SK-N-SH (cell line): ENCODE results near the gene BCL11B. TPM values are rescaled to one million over a fixed set of nuclear protein-coding genes. Genes with fewer than 3 reads are reported as not detected.

ENCODE experiments used
- CTCF ChIA-PET: fragments of 300-600, 350-600 bp; formaldehyde crosslinking; extraction: SDS; loops from one replicate; lab custom pipeline; 2021; lab: Yijun Ruan, JAX
- POLR2A ChIA-PET: fragments of 350-600 bp; sonication (Branson Sonifier 250); formaldehyde crosslinking; extraction: SDS; loops from one replicate; lab custom pipeline; 2020; ENCODE audit warnings: antibody characterized with exemption, inconsistent platforms; lab: Yijun Ruan, JAX
- DNase-seq: peaks from one replicate; pipeline ENCODE4 v3.0.0; 2012
- H2AFZ ChIP-seq: fragments of 200-600 bp; sonication (generic); 2 replicates; pipeline ENCODE4 v1.8.1; 2016; ENCODE audit warnings: antibody characterized with exemption, mild to moderate bottlenecking, low read depth
- H3F3A ChIP-seq: fragments of 200-600 bp; sonication (generic); replicated peaks from 2 replicates; pipeline ENCODE3; 2016; ENCODE audit warnings: antibody characterized with exemption, mild to moderate bottlenecking; ENCODE audit not compliant: insufficient read depth
- H3K27ac ChIP-seq, 2 experiments: fragments of 200-500 bp in 1 of 2; fragments of 200-600 bp in 1 of 2; sonication (Bioruptor generic) in 1 of 2; sonication (generic), shearing (Covaris generic) in 1 of 2; 2 replicates each; pipeline versions ENCODE4 v1.5.1 to v1.6.1; 2014 to 2016; ENCODE audit warnings: low read depth in 2 of 2, inconsistent platforms in 1 of 2, low read length in 1 of 2, mild to moderate bottlenecking in 1 of 2, mixed read lengths in 1 of 2
- H3K27me3 ChIP-seq: fragments of 200-600 bp; sonication (generic), shearing (Covaris generic); 2 replicates; pipeline ENCODE4 v1.6.1; 2016; ENCODE audit warnings: mixed run types; ENCODE audit not compliant: insufficient read depth
- H3K36me3 ChIP-seq, 2 experiments: fragments of 200-500 bp in 1 of 2; fragments of 200-600 bp in 1 of 2; sonication (Bioruptor generic) in 1 of 2; sonication (generic) in 1 of 2; replicated peaks in 1 of 2; 2 replicates each; pipeline versions ENCODE3 to v1.5.1; 2014 to 2016; ENCODE audit warnings: low read length in 1 of 2, mild to moderate bottlenecking in 1 of 2; ENCODE audit not compliant: insufficient read depth in 2 of 2, control insufficient read depth in 1 of 2
- H3K4me1 ChIP-seq, 2 experiments: fragments of 200-500 bp in 1 of 2; fragments of 200-600 bp in 1 of 2; sonication (Bioruptor generic) in 1 of 2; sonication (generic), shearing (Covaris generic) in 1 of 2; 2 replicates each; pipeline versions ENCODE4 v1.5.1 to v1.6.1; 2014 to 2016; ENCODE audit warnings: low read depth in 1 of 2, low read length in 1 of 2, mixed run types in 1 of 2; ENCODE audit not compliant: insufficient read depth in 2 of 2, control insufficient read depth in 1 of 2
- H3K4me2 ChIP-seq: fragments of 200-600 bp; sonication (generic), shearing (Covaris generic); 2 replicates; pipeline ENCODE4 v1.6.1; 2017; ENCODE audit warnings: mixed run types
- H3K4me3 ChIP-seq, 2 experiments: fragments of 200-500 bp in 1 of 2; fragments of 200-600 bp in 1 of 2; sonication (Bioruptor generic) in 1 of 2; sonication (generic), shearing (Covaris generic) in 1 of 2; 2 replicates each; pipeline versions ENCODE4 v1.5.1 to v1.8.1; 2014 to 2016; ENCODE audit warnings: low read depth in 2 of 2, inconsistent platforms in 1 of 2, low read length in 1 of 2, mild to moderate bottlenecking in 1 of 2, mixed read lengths in 1 of 2, moderate library complexity in 1 of 2
- H3K79me2 ChIP-seq: fragments of 200-600 bp; sonication (generic); 2 replicates; pipeline ENCODE4 v1.8.1; 2017; ENCODE audit warnings: mild to moderate bottlenecking; ENCODE audit not compliant: insufficient read depth
- H3K9ac ChIP-seq: fragments of 200-600 bp; sonication (generic); 2 replicates; pipeline ENCODE4 v1.6.1; 2017; ENCODE audit warnings: mixed run types
- H3K9me2 ChIP-seq: fragments of 200-600 bp; sonication (generic); 2 replicates; pipeline ENCODE4 v1.6.1; 2017; ENCODE audit warnings: mixed run types
- H3K9me3 ChIP-seq: fragments of 200-600 bp; sonication (generic); 2 replicates; pipeline ENCODE4 v1.6.1; 2017; ENCODE audit warnings: mixed run types, mild to moderate bottlenecking, moderate library complexity
- H4K20me1 ChIP-seq: fragments of 200-600 bp; sonication (generic); 2 replicates; pipeline ENCODE4 v1.6.1; 2017; ENCODE audit warnings: mild to moderate bottlenecking, mixed run types; ENCODE audit not compliant: insufficient read depth
- CTCF ChIP-seq: fragments of 200-600 bp; sonication (generic); IDR thresholded peaks from 2 replicates; pipeline ENCODE4 v1.6.1; 2017; ENCODE audit warnings: antibody characterized with exemption, mild to moderate bottlenecking, moderate library complexity
- ELF1 ChIP-seq: IDR thresholded peaks from 2 replicates; pipeline ENCODE4 v1.4.0; 2012
- EZH2phosphoT487 ChIP-seq: fragments of 200-600 bp; sonication (generic); IDR thresholded peaks from 2 replicates; pipeline ENCODE4 v1.6.1; 2017; ENCODE audit warnings: low read depth, mixed run types, mild to moderate bottlenecking, antibody characterized with exemption, moderate library complexity, borderline replicate concordance
- FOXJ3 ChIP-seq: sonication (generic); formaldehyde crosslinking; IDR thresholded peaks from 2 replicates; pipeline ENCODE4 v1.5.1; 2020; ENCODE audit warnings: mild to moderate bottlenecking, missing genetic modification reagents
- GATA2 ChIP-seq: sonication (generic); formaldehyde crosslinking; IDR thresholded peaks from 2 replicates; pipeline ENCODE4 v1.5.0; 2020; ENCODE audit warnings: mild to moderate bottlenecking, missing genetic modification reagents
- IRF3 ChIP-seq: fragments of 150-350 bp; IDR thresholded peaks from 2 replicates; pipeline ENCODE4 v1.6.1; 2016; ENCODE audit warnings: mild to moderate bottlenecking, low read depth, low read length
- MEF2A ChIP-seq: IDR thresholded peaks from 2 replicates; pipeline ENCODE4 v1.4.0; 2012; ENCODE audit warnings: low read depth, borderline replicate concordance
- NFIC ChIP-seq: IDR thresholded peaks from 2 replicates; pipeline ENCODE4 v1.4.0; 2012; ENCODE audit warnings: borderline replicate concordance
- PBX3 ChIP-seq: IDR thresholded peaks from 2 replicates; pipeline ENCODE4; 2012
- POLR2AphosphoS5 ChIP-seq: IDR thresholded peaks from 2 replicates; pipeline ENCODE4 v1.6.1; 2012; ENCODE audit warnings: low read depth, low read length
- RAD21 ChIP-seq: IDR thresholded peaks from 2 replicates; pipeline ENCODE4 v1.6.1; 2012; ENCODE audit warnings: mild to moderate bottlenecking, low read length
- RCOR1 ChIP-seq: fragments of 150-350 bp; IDR thresholded peaks from 2 replicates; pipeline ENCODE4 v1.6.1; 2017; ENCODE audit warnings: antibody characterized with exemption, low read length
- SMC3 ChIP-seq: IDR thresholded peaks from 2 replicates; pipeline ENCODE4 v1.6.1; 2012; ENCODE audit warnings: low read depth, low read length, improper control_type of control experiment
- TCF12 ChIP-seq: IDR thresholded peaks from 2 replicates; pipeline ENCODE4 v1.4.0; 2012
- TEAD4 ChIP-seq: IDR thresholded peaks from 2 replicates; pipeline ENCODE4 v1.4.0; 2012; ENCODE audit warnings: mild to moderate bottlenecking, borderline replicate concordance; ENCODE audit not compliant: insufficient read depth
- YY1 ChIP-seq: IDR thresholded peaks from 2 replicates; pipeline ENCODE4 v1.4.0; 2012; ENCODE audit warnings: low read depth, mild to moderate bottlenecking
- ZBTB33 ChIP-seq: IDR thresholded peaks from 2 replicates; pipeline ENCODE4 v1.4.0; 2012; ENCODE audit warnings: low read depth, borderline replicate concordance
- WGBS: methylation state at CpG from one replicate; pipeline ENCODE4 v1.1.6; 2017; ENCODE audit warnings: low lambda C conversion rate; 5-methylcytosine and 5-hydroxymethylcytosine counted together
- polyA plus RNA-seq, 3 experiments: library from polyadenylated mRNA; depleted of rRNA; stranded (reverse); fragments of >200 nt; gene quantifications; 2 replicates each; pipeline ENCODE4 v1.2.3, GENCODE V29; 2012

Gene BCL11B
- polyA plus RNA-seq, 1 of the 3 experiments (the other 2 are of a cell fraction): not detected

GRCh38 chr14:99125616-99126431 lies 146.2 kb downstream of the BCL11B start (continued):
- no peak for TF ChIP-seq SMC3
- no peak for TF ChIP-seq EZH2phosphoT487
- no peak for TF ChIP-seq NFIC
- TF ChIP-seq RCOR1: no peak
- no peak for TF ChIP-seq TCF12
- no peak for TF ChIP-seq POLR2AphosphoS5

GRCh38 chr14:99125113-99125512 lies 146.9 kb downstream of the BCL11B start:
- Histone ChIP-seq H3K9me3 (no peaks in the 10 kb centered on the region), H3K79me2 (no peaks in the 10 kb centered on the region), H3K9ac (no peak overlapping the region), H3K36me3 (no peaks in the 10 kb centered on the region), H3K27me3 (peaks cover 67% of the 10 kb centered on the region), H3K9me2 (no peaks in the 10 kb centered on the region), H3K4me2 (no peak overlapping the region), H2AFZ (no peak overlapping the region), H3K27ac (no peak overlapping the region), H3K4me1 (no peaks in the 10 kb centered on the region), H4K20me1 (no peaks in the 10 kb centered on the region), H3F3A (no peaks in the 10 kb centered on the region), H3K4me3 (no peak overlapping the region)
- TF ChIP-seq PBX3 (no peak), YY1 (no peak), NFIC (no peak)
- ChIA-PET CTCF (no interaction called here), POLR2A (no interaction called here)
- WGBS: 21% methylated on average over 8 of the region's 10 CpGs
- DNase-seq: no peak

- Histone ChIP-seq H3F3A (no peaks in the 10 kb centered on the region), H2AFZ (no peak overlapping the region), H3K4me2 (no peak overlapping the region), H3K79me2 (no peaks in the 10 kb centered on the region), H3K4me3 (no peak overlapping the region), H3K36me3 (no peaks in the 10 kb centered on the region), H4K20me1 (no peaks in the 10 kb centered on the region), H3K27ac (no peak overlapping the region), H3K9me2 (no peaks in the 10 kb centered on the region), H3K27me3 (peaks cover 68% of the 10 kb centered on the region), H3K9me3 (no peaks in the 10 kb centered on the region), H3K4me1 (no peaks in the 10 kb centered on the region), H3K9ac (no peak overlapping the region)
- DNase-seq: peak; percentile 7
- CTCF ChIA-PET: no interaction called here
- POLR2A ChIA-PET: no interaction called here
- 16% methylated on average over 7 of the region's 10 CpGs for WGBS
- no peak for TF ChIP-seq MEF2A
- no peak for TF ChIP-seq ELF1
- TF ChIP-seq POLR2AphosphoS5: no peak
- TF ChIP-seq CTCF: no peak; the same call in 1 of the 2 replicates
- TF ChIP-seq RCOR1: no peak
- no peak for TF ChIP-seq PBX3
- TF ChIP-seq GATA2: no peak
- no peak for TF ChIP-seq FOXJ3 (CRISPR knock-in tag)
- no peak for TF ChIP-seq IRF3
- no peak for TF ChIP-seq ZBTB33
- TF ChIP-seq RAD21: no peak
- no peak for TF ChIP-seq SMC3
- no peak for TF ChIP-seq TEAD4
Measured at GRCh38 chr14:99124482-99125105, 147.4 kb downstream of the BCL11B start.
